Stimulated activated CD8-positive, alpha-beta memory T cell treated with anti-CD3 and anti-CD28 coated beads, Interleukin-4, amount 100 ng/mL, for 48 hours (primary cell): ENCODE data around the gene TMEM51.

Experiments used
- DNase-seq: peaks from one replicate; pipeline ENCODE4 v3.0.0-alpha.2; 2020

The TMEM51 gene

GRCh38 chr1:15153184-15153841 lies at the start of gene TMEM51:
Gene TMEM51 (plus strand): TSS chr1:15153747. CDS start chr1:15215088, 61,341 bp downstream.
- no peak for DNase-seq

DNA sequence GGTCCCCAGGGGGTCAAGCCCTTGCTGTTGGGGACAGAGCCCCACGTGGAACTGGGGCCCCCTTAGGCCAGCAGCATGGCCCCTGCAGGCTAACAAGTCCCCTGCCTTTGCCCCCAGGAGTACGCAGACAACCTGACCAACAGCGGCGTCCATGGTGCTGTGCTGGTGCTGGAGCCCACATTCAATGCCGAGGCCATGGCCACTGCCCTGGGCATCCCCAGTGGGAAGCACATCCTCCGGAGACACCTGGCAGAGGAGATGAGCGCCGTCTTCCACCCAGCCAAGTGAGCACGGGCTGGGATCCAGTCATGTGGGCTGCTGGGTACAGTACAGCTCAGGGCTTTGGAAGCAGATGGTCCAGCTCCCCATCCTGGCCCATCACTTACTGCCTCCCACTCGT lies 49.6 kb upstream of the TMEM51 start:
- DNase-seq: no peak

DNA sequence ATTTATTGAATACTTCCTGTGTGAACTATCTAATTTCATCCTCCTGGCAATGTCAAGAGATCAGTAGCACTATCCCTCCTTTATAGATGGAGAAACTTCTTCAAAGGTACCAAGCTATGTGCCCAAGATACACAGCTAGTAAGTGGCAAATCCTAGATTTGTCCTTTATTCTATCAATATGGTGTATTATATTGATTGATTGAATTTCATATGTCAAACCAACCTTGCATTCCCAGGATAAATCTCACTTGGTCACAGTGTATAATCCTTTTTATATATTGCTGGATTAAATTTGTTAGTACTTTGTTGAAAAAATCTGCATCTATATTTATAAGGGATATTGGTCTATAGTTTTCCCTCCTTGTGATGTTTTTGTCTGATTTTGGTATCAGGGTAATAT lies 48.8 kb upstream of the TMEM51 start:
- DNase-seq: no peak

DNA sequence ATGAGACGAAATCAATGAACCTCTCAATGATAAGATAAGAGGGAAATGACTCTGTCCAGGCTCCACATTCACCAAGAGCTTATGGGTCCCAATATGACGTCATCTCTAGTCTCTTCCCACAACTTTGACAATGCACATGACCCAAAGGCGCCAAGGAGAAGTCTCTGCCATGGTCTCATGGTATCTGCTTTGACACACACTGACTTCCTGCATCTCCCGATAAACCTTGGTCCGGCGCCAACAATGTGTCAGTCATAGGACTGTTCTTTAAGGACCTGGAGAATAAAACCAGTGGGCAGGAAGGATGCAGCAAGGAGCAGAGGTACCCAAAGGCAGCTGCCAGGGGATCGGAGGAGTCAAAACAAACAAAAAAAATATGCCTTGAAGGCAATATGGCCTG lies 46.9 kb upstream of the TMEM51 start:
- no peak for DNase-seq

GRCh38 chr1:15107058-15107687 lies 46.4 kb upstream of the TMEM51 start:
- DNase-seq: no peak

- no peak for DNase-seq
These were observed 45.6 kb upstream of the TMEM51 start for GRCh38 chr1:15107911-15108310.

DNA sequence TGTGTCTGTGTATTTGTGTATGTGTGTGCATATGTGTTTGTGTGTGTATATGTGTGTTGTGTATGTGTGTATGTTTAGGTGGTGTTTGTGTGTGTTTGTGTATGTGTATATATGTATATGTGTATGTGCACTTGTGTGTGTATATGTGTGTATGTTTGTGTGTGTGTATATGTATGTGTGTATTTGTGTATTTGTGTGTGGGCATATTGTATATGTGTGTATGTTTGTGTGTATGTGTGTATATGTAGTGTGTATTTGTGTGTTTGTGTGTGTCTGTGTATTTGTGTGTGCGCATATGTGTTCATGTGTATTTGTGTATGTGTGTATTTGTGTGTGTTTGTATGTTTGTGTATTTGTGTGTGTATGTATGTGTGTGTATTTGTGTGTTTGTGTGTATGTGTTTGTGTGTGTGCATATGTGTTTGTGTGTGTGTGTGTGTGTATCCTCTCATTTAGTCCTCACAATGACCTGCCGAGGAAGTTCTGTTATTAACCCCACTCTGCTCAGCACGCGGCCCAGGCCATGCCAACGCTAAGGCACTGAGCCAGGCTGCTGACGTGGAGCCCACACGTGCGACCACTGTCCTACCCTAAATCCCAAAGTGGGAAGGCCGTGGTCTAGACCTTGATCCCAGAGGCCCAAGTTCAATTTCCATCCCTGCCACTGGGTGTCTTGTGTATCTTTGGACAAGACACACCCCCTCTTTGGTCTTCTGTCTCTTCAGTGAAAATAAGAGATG lies 43.2 kb upstream of the TMEM51 start:
- no peak for DNase-seq

- no peak for DNase-seq
These were observed 42.7 kb upstream of the TMEM51 start for GRCh38 chr1:15110867-15111230.

DNA sequence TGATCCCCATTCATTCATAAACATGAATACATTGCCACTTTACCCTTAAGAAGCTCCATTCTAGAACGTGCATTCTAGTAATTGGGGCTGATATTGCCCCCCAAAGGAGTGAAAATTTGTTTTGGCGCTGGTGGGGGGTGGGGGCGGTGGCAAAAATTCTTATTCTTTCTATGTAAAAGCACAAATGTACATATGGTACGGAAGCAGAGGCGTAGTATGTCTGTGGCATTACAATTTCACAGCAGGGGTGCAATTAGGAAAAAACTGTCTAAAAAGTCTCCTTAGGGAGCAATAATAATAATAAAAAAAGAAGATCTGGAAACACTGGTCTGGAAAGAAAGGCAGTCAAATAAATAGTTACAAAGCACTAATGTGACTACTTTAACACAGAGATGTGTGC lies 40.4 kb upstream of the TMEM51 start:
- DNase-seq: no peak

DNA sequence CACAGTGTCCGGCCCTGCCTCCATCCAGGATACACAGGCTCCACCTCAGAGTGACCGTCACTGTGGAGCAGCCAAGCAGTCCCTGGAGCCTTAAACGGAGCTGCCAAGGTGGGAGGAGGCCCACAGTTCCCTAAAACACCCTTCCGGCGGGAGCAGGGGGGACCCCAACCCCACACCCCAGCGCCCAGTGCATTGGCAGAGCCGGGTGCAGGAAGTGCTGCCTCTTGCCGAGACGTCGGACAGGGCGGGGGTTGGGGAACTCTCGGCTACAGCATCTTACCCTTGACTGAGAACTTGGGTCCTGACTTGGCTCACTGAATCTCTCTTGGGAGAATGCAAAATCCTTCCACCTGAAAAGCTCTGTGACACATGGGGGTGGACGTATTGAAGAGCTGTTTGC lies 38.7 kb upstream of the TMEM51 start:
- no peak for DNase-seq

DNA sequence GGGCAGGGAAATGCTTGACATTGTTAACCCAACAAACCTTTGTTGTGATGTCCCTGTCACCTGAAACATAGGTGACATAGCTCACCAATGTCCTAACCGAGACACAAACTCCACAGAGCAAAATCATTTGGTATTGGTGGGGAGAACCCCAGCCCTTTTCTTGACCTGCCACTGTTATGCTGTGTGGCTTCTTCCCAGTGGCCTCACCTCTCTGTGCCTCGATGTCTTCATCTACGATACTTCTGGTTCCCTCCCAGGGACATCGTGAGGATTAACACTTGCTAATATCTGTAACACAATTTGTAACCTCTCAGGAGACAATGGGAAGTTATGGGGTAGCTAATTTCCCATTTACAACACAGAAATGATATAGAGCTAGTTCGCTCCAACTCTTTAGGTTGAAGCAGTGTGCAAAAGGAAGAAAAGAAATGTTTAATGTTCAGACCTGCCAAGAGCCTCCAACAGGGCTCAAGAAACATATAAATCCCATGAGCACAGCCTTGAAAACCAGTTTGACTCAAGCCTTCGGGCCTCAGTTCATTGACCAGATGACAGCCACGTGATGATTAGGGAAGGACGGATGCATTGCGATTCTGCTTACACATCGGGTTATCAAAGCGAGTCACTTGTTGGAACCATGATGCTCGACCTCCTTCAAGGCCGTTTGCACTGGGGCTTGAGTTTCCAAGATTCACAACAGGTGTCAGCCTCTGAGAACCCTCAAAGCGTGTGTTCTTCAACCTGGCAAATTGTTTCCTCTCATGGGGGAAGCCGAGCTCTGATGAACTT lies 37.8 kb upstream of the TMEM51 start:
- DNase-seq: no peak

GRCh38 chr1:15116966-15117365 lies 36.6 kb upstream of the TMEM51 start:
- no peak for DNase-seq

DNA sequence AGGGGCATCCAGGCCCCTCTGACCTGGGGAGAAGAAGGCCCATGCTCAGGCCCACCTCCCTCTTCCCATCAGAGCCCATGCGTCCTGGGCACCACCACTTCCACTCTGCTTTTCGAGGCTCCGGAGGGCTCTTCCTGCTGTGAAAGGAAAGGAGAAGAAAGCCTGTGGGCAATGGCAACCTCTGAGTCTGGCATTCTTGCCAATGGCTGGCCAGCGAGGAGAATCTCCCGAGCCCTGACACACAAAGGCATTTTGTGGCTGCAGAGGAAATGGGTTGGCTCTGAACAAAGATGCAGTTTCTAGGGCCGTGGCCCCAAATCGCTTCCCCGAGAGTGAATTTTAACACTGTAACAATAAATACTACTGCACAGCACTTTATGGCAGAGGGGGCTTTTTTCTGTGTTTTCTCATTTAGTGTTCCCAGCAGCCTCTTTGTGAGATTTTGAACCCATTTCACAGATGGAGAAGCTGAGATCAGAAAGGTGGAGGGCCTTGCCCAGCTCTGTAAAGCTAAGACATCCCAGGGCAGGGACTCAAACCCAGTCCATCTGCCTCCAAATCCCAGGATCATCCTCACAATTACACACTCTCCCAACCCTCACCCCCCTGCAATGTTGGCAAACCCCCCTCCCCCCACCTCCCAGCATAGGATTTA lies 35.7 kb upstream of the TMEM51 start:
- no peak for DNase-seq

DNA sequence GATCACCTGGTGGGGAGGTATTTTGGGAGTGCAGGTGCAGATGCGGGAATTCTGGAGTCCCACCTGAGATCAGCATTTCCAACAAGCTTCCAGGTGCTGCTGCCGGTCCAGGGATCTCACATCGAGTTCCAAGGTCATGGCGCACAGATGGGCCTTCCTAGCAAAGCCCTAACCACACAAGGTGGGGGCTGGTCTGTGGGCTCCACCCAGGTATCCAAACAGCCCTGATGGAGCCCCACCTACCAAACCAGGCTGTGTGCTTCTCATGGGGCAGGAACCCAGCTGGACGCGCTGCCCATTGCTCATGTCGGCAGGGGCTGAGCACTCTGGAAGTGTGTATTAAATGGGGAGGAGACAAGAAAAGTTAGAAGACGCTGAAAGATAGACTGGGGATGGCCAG lies 35.0 kb upstream of the TMEM51 start:
- no peak for DNase-seq

GRCh38 chr1:15120251-15120945 lies 33.1 kb upstream of the TMEM51 start:
- DNase-seq: no peak

GRCh38 chr1:15122331-15122730 lies 31.2 kb upstream of the TMEM51 start:
- no peak for DNase-seq

- no peak for DNase-seq
These were observed 30.3 kb upstream of the TMEM51 start for GRCh38 chr1:15123270-15123669.

DNA sequence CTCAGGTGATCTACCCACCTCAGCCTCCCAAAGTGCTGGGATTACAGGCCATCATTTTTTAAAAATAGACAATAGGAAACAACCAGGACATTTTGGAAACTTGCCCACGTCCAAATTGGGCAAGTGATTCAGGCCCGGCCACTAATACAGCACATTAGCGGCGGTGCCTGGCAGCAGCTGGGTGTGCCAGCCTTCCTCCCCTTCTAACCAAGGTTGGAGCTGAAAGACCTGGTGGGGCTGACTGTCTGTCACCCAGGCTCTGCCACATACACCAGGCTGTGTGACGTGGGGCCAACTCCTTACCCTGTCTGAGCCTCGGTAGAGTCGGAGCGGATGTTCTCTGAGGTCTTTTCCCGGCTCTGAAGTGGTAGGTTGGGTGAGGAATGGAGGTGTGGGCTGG lies 29.6 kb upstream of the TMEM51 start:
- DNase-seq: no peak

DNA sequence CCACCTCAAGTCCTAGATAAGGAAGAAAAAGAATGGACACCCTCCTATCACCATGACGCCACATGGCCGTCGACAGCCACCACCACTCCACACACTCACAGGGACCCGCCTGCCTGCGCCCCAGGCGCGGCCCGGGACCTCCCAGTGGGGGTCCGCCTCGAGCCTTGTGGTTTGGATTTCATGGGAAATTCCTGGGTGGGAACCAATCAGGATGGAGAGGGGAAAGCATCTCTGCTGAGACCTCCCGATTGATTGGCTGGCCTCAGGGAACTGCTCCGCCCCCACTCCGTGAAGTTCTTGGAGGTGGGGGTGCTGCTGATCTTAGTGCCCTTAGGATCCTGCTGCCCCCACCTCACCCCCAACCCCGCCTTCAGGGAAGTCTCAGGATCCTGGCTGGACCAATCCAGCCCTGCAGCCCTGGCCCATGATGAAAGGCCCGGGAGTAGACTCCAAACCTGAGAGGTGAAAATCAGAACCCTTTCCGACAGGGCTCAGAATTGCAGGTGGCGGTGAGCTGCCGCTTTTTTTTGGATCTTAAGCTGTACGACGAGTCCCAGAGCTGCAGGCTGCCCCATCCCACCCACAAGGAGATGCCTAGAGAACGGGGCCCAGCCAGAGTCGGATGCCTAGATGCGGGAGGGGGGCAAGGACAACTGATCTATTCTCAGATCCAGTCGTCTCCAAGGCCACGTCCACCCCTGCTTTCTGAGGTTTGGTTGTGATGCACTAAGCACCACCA lies 29.0 kb upstream of the TMEM51 start:
- no peak for DNase-seq

GRCh38 chr1:15125101-15125745 lies 28.3 kb upstream of the TMEM51 start:
- no peak for DNase-seq

DNA sequence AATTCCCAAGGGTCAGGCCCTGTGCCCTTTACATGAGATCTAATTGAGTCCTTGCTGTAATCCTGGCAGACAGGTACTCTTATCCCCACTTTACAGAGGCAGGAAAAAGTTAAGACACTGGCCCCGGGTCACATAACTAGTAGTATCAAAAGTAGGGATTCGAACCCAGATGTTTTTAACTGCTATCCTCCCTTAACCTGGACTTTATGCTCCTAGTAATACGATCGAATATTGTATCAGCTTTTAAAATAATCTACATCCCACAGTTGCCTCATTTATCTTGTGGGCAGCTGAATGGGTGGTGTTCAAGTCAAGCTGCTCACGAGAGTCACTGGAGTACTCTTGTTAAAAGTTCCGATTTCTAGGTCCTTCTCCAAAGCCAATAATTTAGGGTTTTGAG lies 25.5 kb upstream of the TMEM51 start:
- DNase-seq: no peak
